22Rv1 (cell line): Measurements from ENCODE around the gene PADI3.

Source experiments
- ZFX ChIP-seq: fragments of 450-650 bp; IDR thresholded peaks from 2 replicates; pipeline ENCODE4 v1.6.1; 2017; ENCODE audit warnings: antibody characterized with exemption, borderline replicate concordance
- TF ChIP-seq, protein P1 (sequence below): fragments of 450-650 bp; IDR thresholded peaks from 2 replicates; pipeline ENCODE4 v1.5.1; 2017; ENCODE audit warnings: mild to moderate bottlenecking

DNA sequence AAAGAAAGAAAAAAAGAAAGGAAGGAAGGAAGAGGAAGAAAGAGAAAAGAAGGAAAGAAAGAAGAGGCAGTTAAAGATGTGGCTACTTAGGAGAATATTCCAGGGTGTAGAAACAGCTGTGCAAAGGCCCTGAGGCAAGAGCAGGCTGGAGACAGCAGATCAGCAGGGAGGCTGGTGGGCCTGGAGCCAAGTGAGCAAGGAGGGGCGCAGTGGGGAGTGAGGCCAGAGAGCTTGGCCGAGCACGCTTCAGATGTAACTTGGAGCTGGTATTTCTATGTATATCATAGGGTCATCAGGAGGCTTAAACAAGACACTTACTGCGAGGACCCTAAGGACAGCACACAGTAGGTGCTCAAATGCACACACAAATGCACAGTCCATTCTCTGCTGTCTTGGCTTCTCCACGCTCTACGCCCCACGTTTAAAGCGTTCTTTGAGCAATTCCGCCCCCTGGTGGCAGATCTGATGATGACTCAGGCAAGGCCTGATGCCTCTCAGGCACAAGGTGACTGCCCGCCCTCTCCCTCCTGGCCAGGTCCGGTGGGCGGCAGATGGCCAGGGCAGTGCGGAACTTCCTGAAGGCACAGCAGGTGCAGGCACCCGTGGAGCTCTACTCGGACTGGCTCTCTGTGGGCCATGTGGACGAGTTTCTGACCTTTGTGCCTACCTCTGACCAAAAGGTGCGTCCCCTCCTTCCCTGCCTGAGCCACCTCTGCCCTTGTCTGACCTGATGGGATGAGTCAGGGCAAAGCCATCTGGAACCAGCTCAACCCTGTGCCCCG is 11.9 kb upstream of the PADI3 start:
- TF ChIP-seq, protein P1, sequence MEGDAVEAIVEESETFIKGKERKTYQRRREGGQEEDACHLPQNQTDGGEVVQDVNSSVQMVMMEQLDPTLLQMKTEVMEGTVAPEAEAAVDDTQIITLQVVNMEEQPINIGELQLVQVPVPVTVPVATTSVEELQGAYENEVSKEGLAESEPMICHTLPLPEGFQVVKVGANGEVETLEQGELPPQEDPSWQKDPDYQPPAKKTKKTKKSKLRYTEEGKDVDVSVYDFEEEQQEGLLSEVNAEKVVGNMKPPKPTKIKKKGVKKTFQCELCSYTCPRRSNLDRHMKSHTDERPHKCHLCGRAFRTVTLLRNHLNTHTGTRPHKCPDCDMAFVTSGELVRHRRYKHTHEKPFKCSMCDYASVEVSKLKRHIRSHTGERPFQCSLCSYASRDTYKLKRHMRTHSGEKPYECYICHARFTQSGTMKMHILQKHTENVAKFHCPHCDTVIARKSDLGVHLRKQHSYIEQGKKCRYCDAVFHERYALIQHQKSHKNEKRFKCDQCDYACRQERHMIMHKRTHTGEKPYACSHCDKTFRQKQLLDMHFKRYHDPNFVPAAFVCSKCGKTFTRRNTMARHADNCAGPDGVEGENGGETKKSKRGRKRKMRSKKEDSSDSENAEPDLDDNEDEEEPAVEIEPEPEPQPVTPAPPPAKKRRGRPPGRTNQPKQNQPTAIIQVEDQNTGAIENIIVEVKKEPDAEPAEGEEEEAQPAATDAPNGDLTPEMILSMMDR = peak; percentile 83
- no peak for TF ChIP-seq ZFX
